ENCODE results near the gene OPN3.

DNA sequence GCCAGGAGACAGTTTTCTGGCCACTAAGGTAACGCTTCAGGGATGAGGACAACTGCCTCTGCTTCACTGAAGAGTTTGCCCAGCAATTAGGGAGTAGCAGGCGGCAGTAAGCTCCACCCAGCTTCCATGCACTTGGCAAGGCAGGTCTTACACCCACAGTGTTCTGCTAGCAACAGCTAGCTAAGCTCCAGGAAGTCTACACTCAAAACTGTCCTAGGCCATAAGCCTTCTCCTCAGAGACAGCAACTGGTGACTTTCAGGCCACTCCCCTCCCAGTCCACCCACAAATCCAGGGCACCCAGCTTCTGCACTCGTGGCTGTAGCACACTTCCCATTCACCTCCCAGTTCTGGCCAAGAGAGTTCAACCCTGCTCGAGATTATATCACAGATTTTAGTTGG, 60.7 kb downstream of the OPN3 start:
- no peak for TF ChIP-seq TAF1 (IDR thresholded peaks at IDR 0.05; ENCODE audit: low read depth)
- no peak for TF ChIP-seq EP300 (IDR thresholded peaks at IDR 0.05; ENCODE audit: borderline replicate concordance)
- TF ChIP-seq, protein P1, sequence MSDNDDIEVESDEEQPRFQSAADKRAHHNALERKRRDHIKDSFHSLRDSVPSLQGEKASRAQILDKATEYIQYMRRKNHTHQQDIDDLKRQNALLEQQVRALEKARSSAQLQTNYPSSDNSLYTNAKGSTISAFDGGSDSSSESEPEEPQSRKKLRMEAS (IDR thresholded peaks at IDR 0.05), result no peak
- TF ChIP-seq NFIC (IDR thresholded peaks at IDR 0.05), result no peak
- TF ChIP-seq EGR1 (IDR thresholded peaks at IDR 0.05), result no peak
- TF ChIP-seq RAD21 (IDR thresholded peaks at IDR 0.05; ENCODE audit: low read depth), result no peak
- no peak for TF ChIP-seq CEBPB (IDR thresholded peaks at IDR 0.05)
- TF ChIP-seq CREB1 (IDR thresholded peaks at IDR 0.05; ENCODE audit: low read depth), result no peak
- TF ChIP-seq TEAD4 (IDR thresholded peaks at IDR 0.05), result no peak
- TF ChIP-seq, protein P2, sequence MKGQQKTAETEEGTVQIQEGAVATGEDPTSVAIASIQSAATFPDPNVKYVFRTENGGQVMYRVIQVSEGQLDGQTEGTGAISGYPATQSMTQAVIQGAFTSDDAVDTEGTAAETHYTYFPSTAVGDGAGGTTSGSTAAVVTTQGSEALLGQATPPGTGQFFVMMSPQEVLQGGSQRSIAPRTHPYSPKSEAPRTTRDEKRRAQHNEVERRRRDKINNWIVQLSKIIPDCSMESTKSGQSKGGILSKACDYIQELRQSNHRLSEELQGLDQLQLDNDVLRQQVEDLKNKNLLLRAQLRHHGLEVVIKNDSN (IDR thresholded peaks at IDR 0.05), result no peak
- no peak for TF ChIP-seq ZBTB7A (IDR thresholded peaks at IDR 0.05; ENCODE audit: low read depth)
- no peak for TF ChIP-seq YY1 (IDR thresholded peaks at IDR 0.05; ENCODE audit: low read depth)
